Psoas muscle (tissue), 8 donors: ENCODE results near the gene DEK. TPM values are rescaled to one million over a fixed set of nuclear protein-coding genes. Genes with fewer than 3 reads are reported as not detected.
A peak's percentile ranks its signal among the peaks of the same experiment; 100 is the strongest.

Source experiments
- ATAC-seq, 4 donors: fragments of 200-7000 bp; cut with Tn5 transposase; one replicate each; pipeline ENCODE4 v1.9.1; 2020; ENCODE audit warnings: moderate library complexity in 3 of 4, mild to moderate bottlenecking in 2 of 4
- DNase-seq, 2 donors: peaks; one replicate each; pipeline ENCODE4 v3.0.0-alpha.2; 2020
- H3K27ac ChIP-seq: fragments of 200-600 bp; one replicate; pipeline ENCODE4 v1.8.0; 2022
- H3K27me3 ChIP-seq, 3 donors: fragments of 200-600 bp in 1 of 3; one replicate each; pipeline versions ENCODE4 v1.6.1 to v1.8.0; 2013 to 2022; ENCODE audit warnings: low read length in 2 of 3, mild to moderate bottlenecking in 2 of 3, moderate library complexity in 1 of 3; ENCODE audit not compliant: insufficient read depth in 3 of 3
- H3K36me3 ChIP-seq, 2 donors: fragments of 200-600 bp in 1 of 2; one replicate each; pipeline versions ENCODE4 v1.6.1 to v1.8.0; 2013 to 2022; ENCODE audit warnings: low read depth in 1 of 2, mild to moderate bottlenecking in 1 of 2, moderate library complexity in 1 of 2; ENCODE audit not compliant: insufficient read depth in 1 of 2
- H3K4me1 ChIP-seq: fragments of 200-600 bp; one replicate; pipeline ENCODE4 v1.8.0; 2022
- H3K4me3 ChIP-seq: fragments of 200-600 bp; one replicate; pipeline ENCODE4 v1.8.0; 2022; ENCODE audit warnings: mild to moderate bottlenecking
- H3K9me3 ChIP-seq: fragments of 200-600 bp; one replicate; pipeline ENCODE4 v1.8.0; 2022
- CTCF ChIP-seq: fragments of 200-600 bp; IDR thresholded peaks from one replicate; pipeline ENCODE4 v1.8.0; 2022; ENCODE audit warnings: antibody characterized with exemption
- WGBS, 3 donors: extraction: QIAGEN DNeasy Blood & Tissue Kit; methylation state at CpG; one replicate each; pipeline versions ENCODE4 v1.1.6 to v1.1.7; 2013; 5-methylcytosine and 5-hydroxymethylcytosine counted together
- intact Hi-C, 2 donors: fragments of 100-400 bp; cut with DNase I; formaldehyde crosslinking; loops; one replicate each; pipeline versions ENCODE4 v1.11.0 to v1.14.2; 2022
- polyA plus RNA-seq, 3 donors: library from polyadenylated mRNA; stranded (reverse); fragments of 200-250 nt; gene quantifications; one replicate each; pipeline ENCODE4 v1.2.3, GENCODE V29; 2013
- total RNA-seq, 4 donors: library from RNA; stranded (reverse); fragmentation: NEBNext Ultra II Directional in 2 of 4; extraction: Animal tissue kit (Norgen Biotek cat#: 25700) in 2 of 4; gene quantifications; one replicate each; pipeline versions ENCODE4 v1.2.1 to v1.2.4, GENCODE V29; 2021 to 2023
- donor health status: healthy with polysubstance abuse.
- donor health status: DM: no; HTN: no; CAD: no; lungs with moderate emphysema.
- donor health status: Bipolar disorder and iron deficiency.
- donor health status: healthy.
- donor health status: DM: yes; HTN: yes; CAD: no.
- donor health status: DM: no; HTN: no; CAD: no.
- donor health status: DM: no; HTN: no; CAD: no.
- donor health status: DM: yes; HTN: yes; CAD: no.

The DEK gene
- total and polyA plus RNA-seq, 7 donors = 28.7 to 91.0 (median 66.1) TPM

GRCh38 chr6:18264923-18265377, 620 bp upstream of the DEK start:
- no peak for TF ChIP-seq CTCF
- Histone ChIP-seq H3K4me3 (peak overlapping the region; percentile 88), H3K36me3 (peaks cover 0 to 3% of the 10 kb centered on the region in 2 donors), H3K4me1 (peaks cover 40% of the 10 kb centered on the region), H3K27me3 (no peaks in the 10 kb centered on the region), H3K9me3 (no peaks in the 10 kb centered on the region), H3K27ac (peak overlapping the region; percentile 92)
- intact Hi-C loops = loop anchor here in 1 of 2 donors (5.0 kb wide), 2 partner anchors 37 to 117 kb away; no protein-coding TSS in a partner anchor
- ATAC-seq (no peak), DNase-seq (no peak)
- WGBS, 3 donors = 3 to 5% (median 4%) methylated on average over 11 of the region's 11 CpGs

GRCh38 chr6:18263418-18264218, 712 bp downstream of the DEK start:
- H3K9me3 ChIP-seq = no peaks in the 10 kb centered on the region
- TF ChIP-seq CTCF = no peak
- H3K4me1 ChIP-seq = peaks cover 45% of the 10 kb centered on the region
- peak overlapping the region; percentile 88 for H3K4me3 ChIP-seq
- intact Hi-C loops = loop anchor here in 1 of 2 donors (5.0 kb wide), 1 partner anchor 39 kb away; no protein-coding TSS in a partner anchor
- ATAC-seq = no peak
- H3K27ac ChIP-seq = peak overlapping the region; percentile 92
- H3K36me3 ChIP-seq = peaks cover 0 to 3% of the 10 kb centered on the region in 2 donors
- WGBS, 3 donors = 1 to 3% (median 1%) methylated on average over 44 to 50 of the region's 50 CpGs
- no peak for DNase-seq
- no peaks in the 10 kb centered on the region for H3K27me3 ChIP-seq

GRCh38 chr6:18262702-18263417, 1.5 kb downstream of the DEK start:
- H3K4me3 ChIP-seq = peak overlapping the region; percentile 88
- peaks cover 53% of the 10 kb centered on the region for H3K4me1 ChIP-seq
- DNase-seq (no peak), ATAC-seq (no peak)
- no peak for TF ChIP-seq CTCF
- peaks cover 3 to 6% of the 10 kb centered on the region in 2 donors for H3K36me3 ChIP-seq
- intact Hi-C loops = loop anchor here in 1 of 2 donors (5.0 kb wide), 1 partner anchor 39 kb away; no protein-coding TSS in a partner anchor
- peak overlapping the region; percentile 92 for H3K27ac ChIP-seq
- no peaks in the 10 kb centered on the region for H3K27me3 ChIP-seq
- H3K9me3 ChIP-seq = no peaks in the 10 kb centered on the region
- 8 to 21% (median 10%) methylated on average over 18 of the region's 18 CpGs for WGBS, 3 donors

GRCh38 chr6:18261877-18262276, 2.5 kb downstream of the DEK start:
- H3K4me1 ChIP-seq = peaks cover 51% of the 10 kb centered on the region

More at GRCh38 chr6:18261877-18262276, 2.5 kb downstream of the DEK start:
- intact Hi-C loops = loop anchor here in 1 of 2 donors (5.0 kb wide), 1 partner anchor 40 kb away; no protein-coding TSS in a partner anchor
- TF ChIP-seq CTCF = no peak
- WGBS, 3 donors = 50 to 65% (median 56%) methylated on average over 6 of the region's 6 CpGs
- Histone ChIP-seq H3K36me3 (peaks cover 3 to 16% of the 10 kb centered on the region in 2 donors), H3K27me3 (no peaks in the 10 kb centered on the region), H3K9me3 (no peaks in the 10 kb centered on the region), H3K27ac (peak overlapping the region; percentile 77), H3K4me3 (peak overlapping the region; percentile 88)
- ATAC-seq (no peak), DNase-seq (no peak)
